CD4-positive, alpha-beta T cell treated with Interleukin-4 for 1 hour (primary cell): Measurements from ENCODE around the gene R3HDM1.
A peak's percentile ranks its signal among the peaks of the same experiment; 100 is the strongest.
"Not testable (repeated sequence)": the region's sequence is repeated elsewhere in the genome, so short reads cannot be mapped to it uniquely, and the experiment has no call there.

Experiments used
- DNase-seq, 2 donors: peaks; one replicate each; pipeline ENCODE4 v3.0.0-alpha.2; 2020 to 2022

R3HDM1 gene

GRCh38 chr2:135647836-135648579 lies 116.7 kb downstream of the R3HDM1 start:
- no peak for DNase-seq

- no peak for DNase-seq
Observed at GRCh38 chr2:135650721-135651120, 119.4 kb downstream of the R3HDM1 start.

DNA sequence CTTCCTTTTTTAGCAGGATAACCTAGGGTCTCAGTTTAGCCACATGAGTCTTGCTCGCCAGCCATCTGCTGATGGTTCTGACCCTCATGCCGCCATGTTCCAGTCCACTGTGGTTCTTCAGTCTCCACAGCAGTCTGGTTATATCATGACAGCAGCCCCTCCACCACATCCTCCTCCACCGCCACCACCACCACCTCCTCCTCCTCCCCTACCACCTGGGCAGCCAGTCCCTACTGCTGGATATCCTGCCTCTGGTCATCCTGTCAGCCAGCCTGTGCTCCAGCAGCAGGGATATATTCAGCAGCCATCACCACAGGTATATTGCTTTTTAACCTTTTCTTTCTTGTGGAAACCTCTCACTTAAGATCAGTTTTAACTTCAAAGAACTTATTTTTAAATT lies 120.4 kb downstream of the R3HDM1 start:
- DNase-seq: no peak

- not testable (repeated sequence) for DNase-seq
Observed at GRCh38 chr2:135654239-135654638, 123.0 kb downstream of the R3HDM1 start.

DNA sequence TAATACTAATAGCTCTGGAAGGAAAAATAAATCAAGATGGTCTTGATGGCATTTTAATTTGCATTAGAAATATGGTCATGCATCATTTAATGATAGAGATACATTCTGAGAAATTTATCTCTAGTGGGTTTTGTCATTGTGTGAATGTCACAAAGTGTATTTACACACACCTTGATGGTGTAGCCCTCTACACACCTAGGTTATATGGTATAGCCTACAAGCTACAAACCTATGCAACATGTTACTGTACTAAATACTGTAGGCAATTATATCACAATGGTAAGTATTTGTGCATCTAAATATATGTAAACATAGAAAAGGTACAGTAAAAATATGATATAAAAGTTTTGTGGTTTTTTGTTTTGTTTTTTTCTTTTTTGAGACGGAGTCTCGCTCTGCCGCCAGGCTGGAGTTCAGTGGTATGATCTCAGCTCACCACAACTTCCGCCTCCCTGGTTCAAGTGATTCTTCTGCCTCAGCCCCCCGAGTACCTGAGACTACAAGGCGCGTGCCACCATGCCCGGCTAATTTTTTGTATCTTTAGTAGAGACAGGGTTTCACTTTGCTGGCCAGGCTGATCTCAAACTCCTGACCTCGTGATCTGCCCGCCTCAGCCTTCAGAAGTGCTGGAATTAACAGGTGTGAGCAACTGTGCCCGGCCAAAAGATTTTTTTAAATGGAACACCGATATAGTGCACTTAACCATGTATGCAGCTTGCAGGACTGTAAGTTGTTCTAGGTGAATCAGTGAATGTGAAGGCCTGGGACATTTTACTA lies 126.7 kb downstream of the R3HDM1 start:
- peak; percentile 62 to 66 for DNase-seq

- DNase-seq: no peak
Observed at GRCh38 chr2:135662088-135662487, 130.8 kb downstream of the R3HDM1 start.

- DNase-seq: no peak
Observed at GRCh38 chr2:135663148-135663700, 131.9 kb downstream of the R3HDM1 start.

DNA sequence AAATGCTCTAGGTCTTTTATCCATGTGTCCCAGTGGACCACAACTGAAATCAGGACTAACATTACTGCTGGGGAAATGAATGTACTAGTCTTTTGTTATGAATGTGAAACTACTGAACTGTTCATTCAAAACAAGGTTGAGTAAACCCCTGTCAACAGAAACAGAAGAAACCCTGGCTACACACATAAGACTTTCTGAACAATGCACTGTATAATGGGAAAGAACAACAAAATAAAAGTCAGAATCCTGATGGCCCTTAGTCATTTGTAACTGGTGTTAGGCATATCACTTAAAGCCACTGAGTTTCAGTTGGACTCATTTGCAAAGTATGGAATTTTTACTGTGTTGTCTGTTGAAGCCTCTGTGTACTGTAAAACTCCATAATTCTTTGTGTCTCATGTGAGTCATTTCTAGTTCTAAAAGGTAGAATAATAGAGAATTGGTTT lies 133.4 kb downstream of the R3HDM1 start:
- no peak for DNase-seq

DNA sequence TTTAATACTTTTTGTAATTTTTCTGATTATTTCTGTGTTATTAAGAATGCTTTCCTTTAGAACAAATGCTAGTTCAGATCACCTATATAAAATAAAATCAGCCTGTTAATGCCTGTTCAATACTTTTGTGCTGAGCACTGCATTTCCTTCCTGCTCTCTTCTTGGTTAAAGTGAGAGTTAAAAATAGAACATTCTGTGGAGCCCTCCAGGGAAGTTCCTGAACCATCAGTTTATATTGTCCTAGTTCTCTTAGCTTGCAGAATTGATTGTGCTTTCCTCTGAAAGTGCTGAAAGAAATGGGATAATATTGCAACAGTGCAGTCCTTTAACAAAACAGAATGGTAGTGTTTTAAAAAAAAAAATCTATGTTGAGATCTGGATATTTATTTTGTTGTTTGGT lies 135.8 kb downstream of the R3HDM1 start:
- no peak for DNase-seq

- DNase-seq: no peak
Observed at GRCh38 chr2:135674453-135674852, 143.2 kb downstream of the R3HDM1 start.

DNA sequence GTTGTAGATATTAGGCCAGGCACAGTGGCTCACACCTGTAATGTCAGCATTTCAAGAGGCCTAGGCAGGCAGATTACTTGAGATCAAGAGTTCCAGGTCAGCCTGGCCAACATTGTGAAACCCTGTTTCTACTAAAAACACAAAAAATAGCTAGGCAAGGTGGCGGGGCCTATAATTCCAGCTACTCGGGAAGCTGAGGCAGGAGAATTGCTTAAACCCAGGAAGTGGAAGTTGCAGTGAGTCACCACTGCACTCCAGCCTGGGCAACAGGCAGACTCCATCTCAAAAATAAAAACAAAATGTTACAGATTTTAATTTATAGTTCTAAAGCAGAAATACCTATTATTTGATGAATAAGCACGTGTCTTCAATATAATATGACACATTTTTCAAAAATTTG lies 144.7 kb downstream of the R3HDM1 start:
- DNase-seq: no peak

GRCh38 chr2:135679125-135679524 lies 147.8 kb downstream of the R3HDM1 start:
- no peak for DNase-seq

DNA sequence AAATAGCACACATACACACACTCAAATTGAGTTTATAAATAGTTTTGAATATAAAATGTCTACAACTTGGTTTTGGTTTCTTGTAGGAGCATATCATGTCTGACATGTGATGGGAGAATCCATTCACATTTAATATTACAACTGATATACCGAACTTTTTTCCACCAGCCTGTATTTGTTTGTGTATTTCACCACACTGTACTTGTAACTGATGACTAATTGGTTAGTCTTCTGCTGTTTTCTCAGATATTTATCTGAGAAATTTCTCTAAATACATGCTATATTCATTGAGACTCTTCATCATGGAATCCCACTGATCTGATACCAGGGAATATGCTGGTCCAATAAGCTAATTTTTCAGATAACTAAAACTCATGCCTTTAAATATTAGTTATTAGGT lies 154.1 kb downstream of the R3HDM1 start:
- no peak for DNase-seq

- DNase-seq: no peak
Observed at GRCh38 chr2:135688978-135689377, 157.7 kb downstream of the R3HDM1 start.

DNA sequence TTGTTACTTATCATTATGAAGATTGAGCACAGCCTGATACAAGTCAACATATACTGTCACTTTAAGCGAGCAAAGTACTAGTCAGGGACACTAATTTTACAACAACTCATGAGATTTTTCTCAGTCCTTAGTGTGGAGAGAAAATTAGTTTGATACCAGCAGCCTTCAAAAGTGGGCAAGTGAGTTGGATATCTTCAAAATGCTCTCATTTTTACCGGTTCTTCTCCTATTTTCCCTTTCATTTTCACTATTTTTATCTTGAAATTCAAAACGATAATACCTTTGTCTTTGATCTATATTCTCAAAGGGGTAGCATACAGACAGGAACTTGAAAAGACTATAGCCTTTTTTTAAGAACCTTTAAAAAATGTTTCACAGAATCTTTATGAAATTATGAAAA lies 158.4 kb downstream of the R3HDM1 start:
- peak in 1 of 2 donors; percentile 20 for DNase-seq

GRCh38 chr2:135694711-135695110 lies 163.4 kb downstream of the R3HDM1 start:
- no peak for DNase-seq

GRCh38 chr2:135698838-135699237 lies 167.6 kb downstream of the R3HDM1 start:
- DNase-seq: no peak

DNA sequence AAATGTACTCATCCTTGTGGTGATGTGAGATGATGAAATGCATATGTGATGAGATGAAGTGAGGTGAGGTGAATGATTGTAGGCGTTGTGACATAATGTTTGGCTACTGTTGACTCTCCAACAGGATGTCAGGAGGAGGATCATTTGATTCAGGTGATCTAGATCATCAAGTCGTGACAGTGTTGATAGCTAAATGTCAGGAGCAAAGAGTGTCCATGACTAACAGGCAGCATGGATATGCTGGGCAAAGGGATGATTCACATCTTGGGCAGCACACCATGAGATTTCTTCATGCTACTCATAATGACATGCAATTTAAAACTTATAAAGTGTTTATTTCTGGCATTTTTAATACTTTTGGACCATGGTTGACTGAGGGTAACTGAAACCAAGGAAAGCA lies 170.2 kb downstream of the R3HDM1 start:
- no peak for DNase-seq

GRCh38 chr2:135703300-135703699 lies 172.0 kb downstream of the R3HDM1 start:
- DNase-seq: no peak

GRCh38 chr2:135704075-135704474 lies 172.8 kb downstream of the R3HDM1 start:
- not testable (repeated sequence) for DNase-seq

DNA sequence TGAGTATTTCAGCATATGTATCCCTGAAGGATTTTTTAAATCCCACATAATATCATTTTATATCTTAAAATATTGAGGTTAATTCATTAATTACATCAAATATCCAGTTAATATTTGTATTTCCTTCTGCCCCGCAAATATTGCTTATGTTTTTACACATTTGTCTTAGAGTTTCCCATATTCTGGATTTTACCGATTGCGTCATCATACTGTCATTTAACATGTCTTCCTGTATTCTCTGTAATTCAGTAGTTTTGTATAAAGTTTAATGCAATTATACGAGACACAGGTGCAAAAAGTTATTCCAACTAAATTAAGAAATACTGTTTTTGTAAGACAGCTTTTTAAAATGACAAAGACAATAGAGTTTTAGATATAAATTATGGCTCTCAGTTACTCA lies 176.9 kb downstream of the R3HDM1 start:
- DNase-seq: no peak

DNA sequence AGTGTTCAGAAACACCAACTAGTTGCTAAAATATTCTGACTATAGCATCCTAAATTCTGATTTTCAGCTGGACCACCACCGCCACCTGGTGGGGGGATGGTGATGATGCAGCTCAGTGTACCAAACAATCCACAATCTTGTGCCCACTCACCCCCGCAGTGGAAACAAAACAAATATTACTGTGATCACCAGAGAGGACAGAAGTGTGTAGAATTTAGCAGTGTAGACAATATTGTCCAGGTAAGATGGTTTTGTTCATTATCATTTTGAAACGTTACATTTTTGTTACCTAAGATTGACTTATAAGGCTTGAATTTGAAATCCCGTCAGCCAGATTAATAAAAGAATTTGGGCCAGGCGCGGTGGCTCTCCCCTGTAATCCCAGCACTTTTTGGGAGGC lies 178.7 kb downstream of the R3HDM1 start:
- peak; percentile 65 to 72 for DNase-seq

GRCh38 chr2:135715086-135715485 lies 183.8 kb downstream of the R3HDM1 start:
- DNase-seq: not testable (repeated sequence)
